Keratinocyte (primary cell): ENCODE data around the gene PER2.

ENCODE experiments used
- CTCF ChIP-seq, 3 experiments: IDR thresholded peaks in 1 of 3; conservative IDR thresholded peaks in 1 of 3; optimal IDR thresholded peaks in 1 of 3; 2 replicates in 2 of 3; 3 replicates in 1 of 3; pipeline versions ENCODE3 to v1.5.1; 2011; ENCODE audit warnings: low read length in 3 of 3, mild to moderate bottlenecking in 3 of 3, moderate library complexity in 2 of 3, control low read depth in 1 of 3, inconsistent platforms in 1 of 3; ENCODE audit not compliant: insufficient read depth in 2 of 3; ENCODE audit errors: extremely low read depth in 1 of 3
- EZH2 ChIP-seq: IDR thresholded peaks from one replicate; pipeline ENCODE4 v1.6.1; 2012; ENCODE audit warnings: inconsistent platforms, mild to moderate bottlenecking, low read length, moderate library complexity

- no peak for TF ChIP-seq CTCF (optimal IDR thresholded peaks at IDR 0.05 in 1 of 3, IDR thresholded peaks at IDR 0.05 in 1 of 3, conservative IDR thresholded peaks at IDR 0.05 in 1 of 3; ENCODE audit: extremely low read depth in 1 of 3, insufficient read depth in 2 of 3, low read length in 3 of 3)
- TF ChIP-seq EZH2, result no peak
Observed at GRCh38 chr2:238227587-238228032, 60.8 kb downstream of the PER2 start.
